K562 (cell line): ENCODE data around the gene DHRS3. TPM values are rescaled to one million over a fixed set of nuclear protein-coding genes. Genes with fewer than 3 reads are reported as not detected.
A peak's percentile ranks its signal among the peaks of the same experiment; 100 is the strongest.

Experiments
- ASH1L ChIP-seq: fragments of 450-650 bp; IDR thresholded peaks from 2 replicates; pipeline ENCODE4 v1.6.1; 2018; ENCODE audit warnings: borderline replicate concordance, mild to moderate bottlenecking, low read depth; ENCODE audit not compliant: partially characterized antibody
- BRD9 ChIP-seq: fragments of 450-650 bp; IDR thresholded peaks from 2 replicates; pipeline ENCODE4 v1.6.1; 2018; ENCODE audit warnings: low read depth; ENCODE audit not compliant: partially characterized antibody
- CHD2 ChIP-seq: IDR thresholded peaks from 2 replicates; pipeline ENCODE4 v1.6.1; 2011; ENCODE audit warnings: low read depth, low read length
- FOXA3 ChIP-seq, 2 experiments: fragments of 450-650 bp in 1 of 2; sonication (generic) in 1 of 2; formaldehyde crosslinking; IDR thresholded peaks in 1 of 2; conservative IDR thresholded peaks in 1 of 2; 2 replicates each; pipeline versions ENCODE4 v1.4.0 to v1.8.0; 2020 to 2022; ENCODE audit warnings: mild to moderate bottlenecking in 2 of 2, missing genetic modification reagents in 1 of 2
- HSF4 ChIP-seq: fragments of 250-450 bp; sonication (Bioruptor Pico); IDR thresholded peaks from 2 replicates; pipeline ENCODE4 v2.1.2; 2022; ENCODE audit warnings: mild to moderate bottlenecking, moderate library complexity, borderline replicate concordance
- KLF16 ChIP-seq: IDR thresholded peaks from 2 replicates; pipeline ENCODE4 v1.6.1; 2016; ENCODE audit warnings: antibody characterized with exemption
- KLF6 ChIP-seq: fragments of 250-450 bp; sonication (Bioruptor Pico); IDR thresholded peaks from 2 replicates; pipeline ENCODE4 v1.4.0; 2020; ENCODE audit warnings: mild to moderate bottlenecking, moderate library complexity, borderline replicate concordance
- NR2C2 ChIP-seq, 2 experiments: fragments of 200-800 bp in 1 of 2; sonication (Bioruptor generic) in 1 of 2; sonication (generic) in 1 of 2; formaldehyde crosslinking in 1 of 2; IDR thresholded peaks; 2 replicates each; pipeline versions ENCODE4 v1.6.1 to v1.8.0; 2016 to 2022; ENCODE audit warnings: mild to moderate bottlenecking in 1 of 2, missing compliant biosample characterization in 1 of 2, missing genetic modification characterization in 1 of 2, missing genetic modification reagents in 1 of 2
- PHF21A ChIP-seq: fragments of 450-650 bp; IDR thresholded peaks from 2 replicates; pipeline ENCODE4 v1.6.1; 2017; ENCODE audit warnings: low read depth, borderline replicate concordance
- ZNF133 ChIP-seq: fragments of 250-450 bp; sonication (Bioruptor Pico); IDR thresholded peaks from 2 replicates; pipeline ENCODE4 v1.4.0; 2020; ENCODE audit warnings: mild to moderate bottlenecking
- ZNF57 ChIP-seq: fragments of 450-650 bp; formaldehyde crosslinking; IDR thresholded peaks from 2 replicates; pipeline ENCODE4 v1.4.0; 2020; ENCODE audit warnings: mild to moderate bottlenecking, moderate library complexity
- ZNF644 ChIP-seq: fragments of 200-800 bp; sonication (Bioruptor generic); IDR thresholded peaks from 2 replicates; pipeline ENCODE4 v1.6.1; 2016; ENCODE audit warnings: low read depth, missing genetic modification characterization, missing compliant biosample characterization
- polyA plus RNA-seq, 8 experiments: library from polyadenylated mRNA; depleted of rRNA in 4 of 8; stranded (reverse) in 5 of 8; unstranded in 3 of 8; fragments of >200 nt; fragmentation: Nextera tagmentation in 2 of 8; fragmentation: Illumina TruSeq in 1 of 8; extraction: Ambion mirVana in 2 of 8; extraction: Trizol in 1 of 8; gene quantifications; 2 replicates each; pipeline versions ENCODE4 v1.2.1 to v1.2.3, GENCODE V29; 2011 to 2014; ENCODE audit warnings: inconsistent platforms in 1 of 8, missing spikeins in 1 of 8
- total RNA-seq, 7 experiments: library from RNA; depleted of rRNA in 6 of 7; stranded (reverse); fragments of >200 nt in 6 of 7; fragmentation: Illumina TruSeq in 2 of 7; extraction: Trizol in 2 of 7; gene quantifications; 2 replicates each; pipeline versions ENCODE4 v1.2.1 to v1.2.3, GENCODE V29; 2011 to 2021; ENCODE audit warnings: low replicate concordance in 1 of 7
- TF ChIP-seq, protein P1 (sequence below), 2 experiments: IDR thresholded peaks in 1 of 2; conservative IDR thresholded peaks in 1 of 2; 2 replicates each; pipeline ENCODE4 v1.6.1; 2016; ENCODE audit warnings: low read depth in 2 of 2, mild to moderate bottlenecking in 1 of 2, missing compliant biosample characterization in 1 of 2, missing genetic modification characterization in 1 of 2, moderate library complexity in 1 of 2
- TF ChIP-seq, protein P2 (sequence below): sonication (generic); formaldehyde crosslinking; IDR thresholded peaks from 2 replicates; pipeline ENCODE4 v1.8.0; 2022; ENCODE audit warnings: missing genetic modification reagents, mild to moderate bottlenecking, moderate library complexity, borderline replicate concordance
- TF ChIP-seq, protein P3 (sequence below), 2 experiments: IDR thresholded peaks; 2 replicates each; pipeline ENCODE4 v1.6.1; 2012; ENCODE audit warnings: improper control_type of control experiment in 2 of 2, low read depth in 2 of 2, low read length in 2 of 2, borderline replicate concordance in 1 of 2
- TF ChIP-seq, protein P4 (sequence below): fragments of 250-450 bp; sonication (Bioruptor Pico); IDR thresholded peaks from 2 replicates; pipeline ENCODE4 v1.8.0; 2021; ENCODE audit warnings: mild to moderate bottlenecking, moderate library complexity
- TF ChIP-seq, protein P5 (sequence below): sonication (generic); formaldehyde crosslinking; IDR thresholded peaks from 2 replicates; pipeline ENCODE4 v1.9.0; 2022; ENCODE audit warnings: mild to moderate bottlenecking, missing genetic modification reagents

DHRS3 gene
- total and polyA plus RNA-seq, 9 of the 15 experiments (the other 6 are each of a cell fraction or from before 2014, with no cell fraction given), result 21.0 to 116 (median 58.7) TPM

DNA sequence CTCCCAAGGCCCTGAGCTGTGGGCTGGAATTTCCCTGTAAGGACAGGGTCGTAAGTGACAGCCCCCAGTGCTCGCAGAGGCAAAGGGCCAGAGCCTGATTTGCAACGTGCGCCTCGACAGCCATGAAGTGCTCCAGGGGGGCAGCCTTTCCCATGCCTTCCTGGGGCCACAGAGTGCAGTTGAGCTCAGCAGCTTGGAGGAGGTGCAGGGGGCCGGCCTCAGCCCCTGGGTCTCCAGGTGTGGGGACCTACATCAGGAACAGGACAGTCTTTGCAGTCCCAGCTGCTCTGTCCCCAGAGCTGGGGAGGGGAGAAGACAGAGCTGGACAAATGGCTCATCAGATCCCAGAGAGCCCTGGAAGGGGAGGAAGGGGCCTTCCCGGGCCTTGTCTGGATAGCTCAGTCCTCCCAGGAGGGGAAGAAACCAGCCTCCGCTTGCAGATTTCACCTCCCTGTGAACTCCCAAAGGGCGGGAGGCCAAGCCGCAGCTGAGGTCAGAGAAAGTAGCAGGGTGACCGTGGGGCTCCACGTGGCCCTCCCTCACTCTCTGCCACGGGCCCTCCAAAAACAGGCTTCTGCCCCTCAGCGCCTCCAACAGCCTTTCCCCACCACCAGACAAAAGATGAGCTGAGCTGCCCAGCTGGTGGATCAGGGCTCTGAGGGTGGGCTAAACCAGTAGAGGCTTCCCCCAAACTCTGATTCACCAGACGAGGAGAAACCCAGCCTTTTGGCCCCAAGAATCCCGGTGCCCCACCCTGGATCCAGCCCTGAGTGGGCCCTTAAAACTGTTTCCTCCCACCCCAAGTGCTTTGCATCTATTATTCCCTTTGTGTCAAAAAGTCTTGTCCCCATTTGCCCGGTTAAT lies 76.5 kb downstream of the DHRS3 start (continued):
- TF ChIP-seq, protein P1, sequence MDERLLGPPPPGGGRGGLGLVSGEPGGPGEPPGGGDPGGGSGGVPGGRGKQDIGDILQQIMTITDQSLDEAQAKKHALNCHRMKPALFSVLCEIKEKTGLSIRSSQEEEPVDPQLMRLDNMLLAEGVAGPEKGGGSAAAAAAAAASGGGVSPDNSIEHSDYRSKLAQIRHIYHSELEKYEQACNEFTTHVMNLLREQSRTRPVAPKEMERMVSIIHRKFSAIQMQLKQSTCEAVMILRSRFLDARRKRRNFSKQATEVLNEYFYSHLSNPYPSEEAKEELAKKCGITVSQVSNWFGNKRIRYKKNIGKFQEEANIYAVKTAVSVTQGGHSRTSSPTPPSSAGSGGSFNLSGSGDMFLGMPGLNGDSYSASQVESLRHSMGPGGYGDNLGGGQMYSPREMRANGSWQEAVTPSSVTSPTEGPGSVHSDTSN (CRISPR knock-in tag; IDR thresholded peaks at IDR 0.05; ENCODE audit: low read depth), result no peak
- TF ChIP-seq, protein P1 (tag; conservative IDR thresholded peaks at IDR 0.05; ENCODE audit: low read depth), result no peak
- TF ChIP-seq ZNF133 (no peak), NR2C2 (CRISPR knock-in tag; IDR thresholded peaks at IDR 0.05) (0 out of 2 replicates have a peak, but pooled peaks have one; percentile 29), NR2C2 (tag; IDR thresholded peaks at IDR 0.05) (peak; percentile 83), HSF4 (CRISPR knock-in tag) (no peak), BRD9 (no peak), ZNF644 (no peak), ZNF57 (0 out of 2 replicates have a peak, but pooled peaks have one; percentile 32), PHF21A (no peak), KLF16 (0 out of 2 replicates have a peak, but pooled peaks have one; percentile 7), FOXA3 (CRISPR knock-in tag; conservative IDR thresholded peaks at IDR 0.05 in 1 of 2, IDR thresholded peaks at IDR 0.05 in 1 of 2) (no peak), KLF6 (CRISPR knock-in tag) (no peak), ASH1L (no peak), CHD2 (no peak)
- TF ChIP-seq, protein P2, sequence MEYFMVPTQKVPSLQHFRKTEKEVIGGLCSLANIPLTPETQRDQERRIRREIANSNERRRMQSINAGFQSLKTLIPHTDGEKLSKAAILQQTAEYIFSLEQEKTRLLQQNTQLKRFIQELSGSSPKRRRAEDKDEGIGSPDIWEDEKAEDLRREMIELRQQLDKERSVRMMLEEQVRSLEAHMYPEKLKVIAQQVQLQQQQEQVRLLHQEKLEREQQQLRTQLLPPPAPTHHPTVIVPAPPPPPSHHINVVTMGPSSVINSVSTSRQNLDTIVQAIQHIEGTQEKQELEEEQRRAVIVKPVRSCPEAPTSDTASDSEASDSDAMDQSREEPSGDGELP (CRISPR knock-in tag), result peak; percentile 53; the same call in 1 of the 2 replicates
- TF ChIP-seq, protein P3, sequence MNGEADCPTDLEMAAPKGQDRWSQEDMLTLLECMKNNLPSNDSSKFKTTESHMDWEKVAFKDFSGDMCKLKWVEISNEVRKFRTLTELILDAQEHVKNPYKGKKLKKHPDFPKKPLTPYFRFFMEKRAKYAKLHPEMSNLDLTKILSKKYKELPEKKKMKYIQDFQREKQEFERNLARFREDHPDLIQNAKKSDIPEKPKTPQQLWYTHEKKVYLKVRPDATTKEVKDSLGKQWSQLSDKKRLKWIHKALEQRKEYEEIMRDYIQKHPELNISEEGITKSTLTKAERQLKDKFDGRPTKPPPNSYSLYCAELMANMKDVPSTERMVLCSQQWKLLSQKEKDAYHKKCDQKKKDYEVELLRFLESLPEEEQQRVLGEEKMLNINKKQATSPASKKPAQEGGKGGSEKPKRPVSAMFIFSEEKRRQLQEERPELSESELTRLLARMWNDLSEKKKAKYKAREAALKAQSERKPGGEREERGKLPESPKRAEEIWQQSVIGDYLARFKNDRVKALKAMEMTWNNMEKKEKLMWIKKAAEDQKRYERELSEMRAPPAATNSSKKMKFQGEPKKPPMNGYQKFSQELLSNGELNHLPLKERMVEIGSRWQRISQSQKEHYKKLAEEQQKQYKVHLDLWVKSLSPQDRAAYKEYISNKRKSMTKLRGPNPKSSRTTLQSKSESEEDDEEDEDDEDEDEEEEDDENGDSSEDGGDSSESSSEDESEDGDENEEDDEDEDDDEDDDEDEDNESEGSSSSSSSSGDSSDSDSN (IDR thresholded peaks at IDR 0.05; ENCODE audit: borderline replicate concordance in 1 of 2, low read depth in 2 of 2, low read length in 2 of 2), result peak in 1 of 2 experiments; percentile 65; a peak in 1 of 4 replicates
- TF ChIP-seq, protein P4, sequence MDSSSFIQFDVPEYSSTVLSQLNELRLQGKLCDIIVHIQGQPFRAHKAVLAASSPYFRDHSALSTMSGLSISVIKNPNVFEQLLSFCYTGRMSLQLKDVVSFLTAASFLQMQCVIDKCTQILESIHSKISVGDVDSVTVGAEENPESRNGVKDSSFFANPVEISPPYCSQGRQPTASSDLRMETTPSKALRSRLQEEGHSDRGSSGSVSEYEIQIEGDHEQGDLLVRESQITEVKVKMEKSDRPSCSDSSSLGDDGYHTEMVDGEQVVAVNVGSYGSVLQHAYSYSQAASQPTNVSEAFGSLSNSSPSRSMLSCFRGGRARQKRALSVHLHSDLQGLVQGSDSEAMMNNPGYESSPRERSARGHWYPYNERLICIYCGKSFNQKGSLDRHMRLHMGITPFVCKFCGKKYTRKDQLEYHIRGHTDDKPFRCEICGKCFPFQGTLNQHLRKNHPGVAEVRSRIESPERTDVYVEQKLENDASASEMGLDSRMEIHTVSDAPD (CRISPR knock-in tag), result no peak
- TF ChIP-seq, protein P5, sequence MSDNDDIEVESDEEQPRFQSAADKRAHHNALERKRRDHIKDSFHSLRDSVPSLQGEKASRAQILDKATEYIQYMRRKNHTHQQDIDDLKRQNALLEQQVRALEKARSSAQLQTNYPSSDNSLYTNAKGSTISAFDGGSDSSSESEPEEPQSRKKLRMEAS, result peak; percentile 96
